Stimulated activated CD8-positive, alpha-beta memory T cell treated with anti-CD3 and anti-CD28 coated beads, Interleukin-4, amount 100 ng/mL, for 1 hour (primary cell): ENCODE measurements around the gene MAP1LC3B.

Experiments used
- DNase-seq, 2 donors: peaks; one replicate each; pipeline ENCODE4 v3.0.0-alpha.2; 2020; ENCODE audit warnings: low read depth in 2 of 2, low spot score in 1 of 2

Gene MAP1LC3B

DNA sequence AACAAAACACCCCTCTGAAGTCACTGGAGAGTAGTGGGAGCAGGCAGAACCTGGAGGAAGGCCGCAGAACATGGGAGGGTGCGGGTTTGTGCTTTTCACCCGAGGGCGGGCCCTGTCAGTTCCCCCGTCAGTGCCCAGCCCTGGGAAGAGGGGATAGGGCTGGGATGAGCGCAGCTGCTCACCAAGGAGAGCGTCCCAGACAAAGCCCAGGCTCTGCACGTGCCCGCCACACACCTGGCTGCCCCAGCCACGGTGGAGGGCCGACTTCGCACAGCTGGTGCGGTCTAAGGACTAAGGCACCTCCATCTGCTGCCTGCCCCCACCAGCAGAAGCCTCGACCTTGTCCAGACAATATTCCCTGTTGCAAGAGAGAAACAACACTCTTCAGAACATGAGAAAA lies 61.2 kb downstream of the MAP1LC3B start:
- no peak for DNase-seq
